ENCODE data around the gene DOK7.

The DOK7 gene

GRCh38 chr4:3462790-3463415, at the start of gene DOK7:
TSS of gene DOK7 (plus strand) at chr4:3463306. CDS start at chr4:3463376, 70 bp downstream.
- no peak for DNase-seq (ENCODE audit: low read depth)

- no peak for DNase-seq (ENCODE audit: low read depth)
These were observed 49.3 kb upstream of the DOK7 start for GRCh38 chr4:3413675-3414420.

- no peak for DNase-seq (ENCODE audit: low read depth)
These were observed 48.5 kb upstream of the DOK7 start for GRCh38 chr4:3414421-3415279.

DNA sequence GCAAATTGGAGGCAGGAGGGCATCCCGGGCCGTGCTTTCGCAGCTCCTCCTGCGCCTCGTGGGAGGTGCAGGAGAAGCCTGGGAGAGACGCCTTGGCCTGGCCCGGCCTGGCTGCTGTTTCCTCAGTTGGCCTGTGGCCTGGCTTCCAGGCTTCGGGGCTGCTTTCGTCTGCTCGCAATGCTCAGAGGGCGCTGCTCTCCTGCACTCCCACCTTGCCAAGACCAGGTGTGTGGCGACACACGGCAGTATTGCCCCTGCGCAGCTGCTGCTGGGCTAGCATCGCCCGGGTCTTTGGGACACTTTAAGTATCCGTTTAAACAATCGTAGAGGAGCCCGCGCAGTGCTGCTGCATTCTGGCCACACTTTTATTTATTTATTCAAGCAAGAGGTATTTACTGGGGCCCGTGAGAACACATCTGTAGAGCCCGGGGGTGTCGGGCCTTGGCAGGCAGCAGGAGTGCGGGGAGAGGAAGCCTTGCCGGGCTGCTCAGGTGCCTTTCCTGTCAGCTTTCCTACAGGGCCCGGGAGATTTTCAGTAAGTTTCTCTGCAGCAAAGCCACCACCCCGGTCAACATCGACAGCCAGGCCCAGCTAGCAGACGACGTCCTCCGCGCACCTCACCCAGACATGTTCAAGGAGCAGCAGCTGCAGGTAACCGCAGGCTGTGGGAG, 47.5 kb upstream of the DOK7 start:
- DNase-seq (ENCODE audit: low read depth) = no peak

- DNase-seq (ENCODE audit: low read depth) = no peak
These were observed 46.8 kb upstream of the DOK7 start for GRCh38 chr4:3416270-3416669.

DNA sequence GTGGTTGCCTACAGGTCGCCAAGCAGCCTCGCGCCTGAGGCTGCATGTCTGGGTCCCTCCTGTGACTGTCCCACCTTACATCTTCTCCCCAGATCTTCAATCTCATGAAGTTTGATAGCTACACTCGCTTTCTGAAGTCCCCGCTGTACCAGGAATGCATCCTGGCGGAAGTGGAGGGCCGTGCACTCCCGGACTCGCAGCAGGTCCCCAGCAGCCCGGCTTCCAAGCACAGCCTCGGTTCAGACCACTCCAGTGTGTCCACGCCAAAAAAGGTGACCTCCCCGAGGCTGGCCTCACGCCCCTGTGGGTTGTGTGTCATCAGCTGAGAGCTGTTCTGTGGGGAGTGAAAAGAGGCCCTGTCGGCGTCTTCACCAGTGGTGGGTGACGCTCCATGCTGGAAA, 46.3 kb upstream of the DOK7 start:
- DNase-seq (ENCODE audit: low read depth) = no peak

DNA sequence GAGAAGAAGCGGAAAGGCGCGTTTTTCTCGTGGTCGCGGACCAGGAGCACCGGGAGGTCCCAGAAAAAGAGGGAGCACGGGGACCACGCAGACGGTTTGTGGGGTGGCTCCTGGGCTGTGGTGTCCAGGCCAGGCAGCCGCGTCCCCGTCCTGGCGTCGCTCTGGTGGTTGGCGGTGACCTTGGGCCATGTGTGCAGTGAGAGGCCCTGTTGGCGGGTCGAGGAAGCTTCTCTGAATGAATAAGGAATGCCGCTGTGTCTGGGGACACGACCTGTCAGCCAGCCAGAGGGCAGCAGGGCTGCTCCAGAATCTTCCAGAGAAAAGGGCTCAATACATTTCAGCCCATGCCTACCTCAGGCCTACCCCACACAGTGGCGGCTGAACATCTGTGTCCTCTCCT, 45.7 kb upstream of the DOK7 start:
- no peak for DNase-seq (ENCODE audit: low read depth)

- DNase-seq (ENCODE audit: low read depth) = no peak
These were observed 44.9 kb upstream of the DOK7 start for GRCh38 chr4:3418029-3418762.

GRCh38 chr4:3419836-3420605, 43.1 kb upstream of the DOK7 start:
- no peak for DNase-seq (ENCODE audit: low read depth)

DNA sequence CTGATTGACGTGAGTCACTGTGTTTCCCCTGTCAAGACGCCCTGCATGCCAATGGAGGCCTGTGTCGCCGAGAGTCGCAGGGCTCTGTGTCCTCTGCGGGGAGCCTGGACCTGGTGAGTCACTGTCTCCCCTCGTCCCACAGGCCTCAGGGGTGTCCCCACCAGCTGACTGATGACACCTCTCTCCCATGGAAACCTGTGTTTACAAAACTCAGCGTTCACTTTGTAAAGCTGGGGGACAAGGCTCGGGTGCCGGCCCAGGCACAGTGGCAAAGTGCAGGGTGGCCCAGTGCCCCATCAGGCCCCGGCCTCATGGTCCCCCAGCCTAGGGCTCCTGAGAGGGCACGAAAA, 42.5 kb upstream of the DOK7 start:
- DNase-seq (ENCODE audit: low read depth) = no peak

DNA sequence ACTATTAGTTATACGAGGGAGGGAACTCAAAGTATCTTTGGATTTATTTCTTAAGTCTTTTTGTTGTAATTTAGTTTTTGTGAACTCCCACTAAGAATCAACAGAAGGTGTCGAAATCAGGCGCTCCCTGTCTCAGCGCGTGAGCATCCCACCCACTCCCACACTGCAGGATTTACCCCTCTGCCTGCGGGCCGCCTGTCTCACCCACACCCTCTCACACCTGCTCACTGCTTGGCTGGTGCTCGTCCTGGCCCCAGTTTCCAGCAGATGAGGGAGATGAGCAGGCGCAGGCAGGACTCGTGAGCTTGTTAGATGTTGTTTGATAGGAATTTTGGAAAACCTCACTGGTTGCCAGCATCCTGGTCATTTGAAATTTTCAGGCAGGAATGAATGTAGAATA, 42.1 kb upstream of the DOK7 start:
- DNase-seq (ENCODE audit: low read depth) = no peak

DNA sequence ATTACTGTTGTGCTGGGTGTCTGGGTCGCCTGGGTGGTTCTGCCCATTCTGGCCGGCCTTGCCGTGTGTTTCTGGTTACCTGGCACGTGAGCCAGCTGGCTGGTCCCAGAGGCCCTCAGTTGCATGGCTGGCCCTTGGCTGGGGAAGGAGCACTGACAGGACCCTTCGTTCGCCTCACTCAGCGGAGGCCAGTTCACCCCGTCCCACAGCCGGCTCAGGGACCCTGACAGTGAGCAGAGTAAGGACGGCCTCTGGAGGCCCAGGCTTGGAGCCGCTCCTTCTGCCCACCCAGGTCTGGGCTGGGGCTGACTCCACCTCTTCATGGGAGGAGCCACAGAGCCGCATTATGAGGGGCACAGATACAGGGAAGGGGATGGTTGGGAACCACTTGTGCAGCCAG, 41.6 kb upstream of the DOK7 start:
- DNase-seq (ENCODE audit: low read depth) = no peak

DNA sequence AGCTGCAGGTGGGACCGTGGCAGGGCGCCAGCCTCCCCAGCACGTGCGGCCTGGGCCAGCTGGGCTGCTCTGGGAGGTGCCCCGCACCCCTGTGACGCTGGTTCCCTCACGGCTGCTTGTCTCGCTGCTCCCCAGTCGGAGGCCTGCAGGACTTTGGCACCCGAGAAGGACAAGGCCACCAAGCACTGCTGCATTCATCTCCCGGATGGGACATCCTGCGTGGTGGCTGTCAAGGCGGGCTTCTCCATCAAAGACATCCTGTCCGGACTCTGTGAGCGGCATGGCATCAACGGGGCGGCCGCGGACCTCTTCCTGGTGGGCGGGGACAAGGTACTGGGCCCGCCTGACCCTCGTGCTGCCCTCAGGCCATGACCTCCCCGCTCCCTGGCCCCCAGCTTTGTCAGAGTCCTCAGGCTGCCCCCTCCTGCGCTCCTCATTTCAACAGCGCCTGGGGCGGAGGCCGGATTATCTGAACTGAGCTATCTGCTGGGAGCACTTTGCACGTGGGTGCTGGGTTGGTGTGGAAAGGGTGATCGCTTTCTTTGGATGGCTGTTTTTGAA, 40.8 kb upstream of the DOK7 start:
- no peak for DNase-seq (ENCODE audit: low read depth)

DNA sequence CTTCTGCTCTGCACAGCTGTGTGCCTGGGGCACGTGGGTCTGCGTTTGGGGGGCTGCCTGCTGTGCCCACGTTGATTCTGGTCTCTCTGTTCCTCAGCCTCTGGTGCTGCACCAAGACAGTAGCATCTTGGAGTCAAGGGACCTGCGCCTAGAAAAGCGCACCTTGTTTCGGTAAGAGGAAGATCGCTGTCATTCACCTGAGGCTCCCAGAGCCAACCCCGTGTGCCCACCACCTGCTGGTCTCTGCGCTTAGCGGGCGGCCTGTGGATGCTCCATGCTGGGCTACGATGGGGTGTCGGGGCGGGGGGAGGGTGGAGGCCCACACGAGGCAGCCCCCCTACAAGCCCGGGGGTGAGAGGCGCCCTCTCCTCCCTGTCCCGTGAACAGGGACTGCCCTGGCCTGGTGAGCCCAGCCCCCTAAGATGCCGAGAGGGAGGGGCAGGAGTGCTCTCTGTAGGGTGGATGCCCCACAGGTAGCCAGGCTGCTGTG, 40.3 kb upstream of the DOK7 start:
- DNase-seq (ENCODE audit: low read depth) = no peak

GRCh38 chr4:3423406-3423805, 39.7 kb upstream of the DOK7 start:
- DNase-seq (ENCODE audit: low read depth) = no peak

- no peak for DNase-seq (ENCODE audit: low read depth)
These were observed 39.2 kb upstream of the DOK7 start for GRCh38 chr4:3423952-3424351.

DNA sequence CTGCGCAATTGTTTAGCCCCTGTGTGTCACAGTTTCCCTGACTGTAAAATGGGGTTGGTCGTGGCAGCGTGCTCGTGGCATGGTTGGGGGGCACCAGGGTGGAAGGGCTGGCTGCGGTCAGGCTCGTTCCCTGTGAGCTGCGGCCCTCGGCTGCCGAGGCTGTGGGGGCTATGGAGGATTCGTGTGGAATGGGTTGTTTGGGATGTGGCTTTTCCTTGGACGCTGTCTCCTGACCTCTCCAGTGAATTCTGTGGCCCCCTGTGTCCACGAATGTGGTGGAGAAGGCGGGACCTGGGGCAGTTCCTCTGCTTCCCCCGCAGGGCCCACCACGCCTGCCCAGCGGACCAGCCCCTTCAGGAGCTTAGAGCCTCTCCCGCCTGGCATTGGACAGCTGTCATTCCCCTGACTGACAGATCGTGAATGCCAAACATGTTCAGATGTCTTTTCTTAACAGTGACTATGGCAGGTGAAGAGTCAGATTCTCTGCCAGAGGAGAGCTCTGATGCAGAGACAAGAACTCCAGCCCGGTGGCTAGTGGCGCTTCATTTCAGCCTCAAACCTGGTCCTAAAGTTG, 38.5 kb upstream of the DOK7 start:
- no peak for DNase-seq (ENCODE audit: low read depth)

- no peak for DNase-seq (ENCODE audit: low read depth)
These were observed 36.5 kb upstream of the DOK7 start for GRCh38 chr4:3426465-3427133.

GRCh38 chr4:3427134-3427476, 36.0 kb upstream of the DOK7 start:
- no peak for DNase-seq (ENCODE audit: low read depth)
